Lung (tissue), 12 donors: ENCODE data around the gene APLF. TPM values are rescaled to one million over a fixed set of nuclear protein-coding genes. Genes with fewer than 3 reads are reported as not detected.

Experiments
- ATAC-seq: fragments of 200-7000 bp; cut with Tn5 transposase; one replicate; pipeline ENCODE4 v1.9.1; 2020; ENCODE audit warnings: moderate number of reproducible peaks; ENCODE audit not compliant: insufficient read depth, low FRiP score
- DNase-seq, 3 donors: peaks; one replicate each; pipeline ENCODE4 v3.0.0-alpha.2; 2013 to 2017
- H3K27ac ChIP-seq, 2 donors: one replicate each; pipeline ENCODE4 v1.5.1; 2013; ENCODE audit warnings: mild to moderate bottlenecking in 2 of 2, moderate library complexity in 2 of 2, control low read depth in 1 of 2, inconsistent platforms in 1 of 2, low read depth in 1 of 2, low read length in 1 of 2
- H3K27me3 ChIP-seq, 3 donors: one replicate each; pipeline ENCODE4 v1.5.1; 2013; ENCODE audit warnings: low read length in 2 of 3; ENCODE audit not compliant: control insufficient read depth in 3 of 3, insufficient read depth in 3 of 3
- H3K36me3 ChIP-seq, 4 donors: one replicate each; pipeline ENCODE4 v1.5.1; 2013; ENCODE audit warnings: low read length in 4 of 4, mild to moderate bottlenecking in 1 of 4, moderate library complexity in 1 of 4; ENCODE audit not compliant: control insufficient read depth in 4 of 4, insufficient read depth in 4 of 4
- H3K4me1 ChIP-seq, 5 donors: one replicate each; pipeline ENCODE4 v1.5.1; 2013; ENCODE audit warnings: low read length in 5 of 5, mild to moderate bottlenecking in 2 of 5, moderate library complexity in 1 of 5; ENCODE audit not compliant: control insufficient read depth in 5 of 5, insufficient read depth in 5 of 5
- H3K4me3 ChIP-seq: one replicate; pipeline ENCODE4 v1.5.1; 2013; ENCODE audit warnings: mild to moderate bottlenecking, control low read depth, moderate library complexity
- H3K9ac ChIP-seq, 2 donors: one replicate each; pipeline ENCODE4 v1.5.1; 2013; ENCODE audit warnings: low read length in 2 of 2, control low read depth in 1 of 2; ENCODE audit not compliant: insufficient read depth in 1 of 2
- H3K9me3 ChIP-seq, 4 donors: one replicate each; pipeline ENCODE4 v1.5.1; 2013; ENCODE audit warnings: low read length in 3 of 4, mild to moderate bottlenecking in 1 of 4, moderate library complexity in 1 of 4; ENCODE audit not compliant: control insufficient read depth in 4 of 4, insufficient read depth in 3 of 4
- CTCF ChIP-seq: IDR thresholded peaks from 2 replicates; pipeline ENCODE4 v1.5.1; 2012; ENCODE audit warnings: mild to moderate bottlenecking; ENCODE audit errors: control extremely low read depth, extremely low read depth
- WGBS, 2 donors: extraction: QIAGEN DNeasy Blood & Tissue Kit; methylation state at CpG; one replicate each; pipeline ENCODE4 v1.1.7; 2013; 5-methylcytosine and 5-hydroxymethylcytosine counted together
- polyA plus RNA-seq, 2 donors: library from polyadenylated mRNA; stranded (reverse); fragments of 200-250 nt; gene quantifications; one replicate each; pipeline ENCODE4 v1.2.1, GENCODE V29; 2013
- total RNA-seq, 2 donors: library from RNA; depleted of rRNA in 1 of 2; stranded (reverse); fragments of >200 nt in 1 of 2; gene quantifications; one replicate each; pipeline ENCODE4 v1.2.1, GENCODE V29; 2014 to 2021
- donor health status: control.
- donor health status: control.
- donor health status: Bipolar disorder and iron deficiency.
- donor health status: healthy.
- donor health status: DM: yes; HTN: yes; CAD: no.

APLF gene
- total and polyA plus RNA-seq, 4 donors: 0.50 to 11.8 (median 2.3) TPM

DNA sequence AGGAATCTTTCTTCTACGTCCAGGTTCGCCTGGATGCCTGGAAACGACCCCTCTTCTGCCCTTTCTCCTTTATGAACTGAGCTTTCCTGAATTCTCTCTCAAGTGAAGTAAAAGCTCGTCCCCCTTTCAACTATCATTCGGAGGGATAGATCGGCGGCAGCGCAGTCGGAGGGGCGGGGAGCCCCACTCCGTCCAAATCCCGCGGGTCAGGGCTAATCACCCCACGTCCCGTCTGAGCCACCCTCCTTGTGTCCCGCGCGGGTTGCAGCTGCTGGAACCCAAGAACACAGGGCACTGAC lies 658 bp upstream of the APLF start:
- H3K27me3 ChIP-seq: no peaks in the 10 kb centered on the region
- peak overlapping the region; percentile 60 for H3K4me3 ChIP-seq
- no peak for DNase-seq
- no peaks in the 10 kb centered on the region for H3K9me3 ChIP-seq
- no peak for TF ChIP-seq CTCF
- H3K4me1 ChIP-seq: peaks cover 0 to 21% (median 5%) of the 10 kb centered on the region in 5 donors
- peak overlapping the region; percentile 71 for H3K27ac ChIP-seq
- H3K9ac ChIP-seq: peak overlapping the region; percentile 52 to 99
- ATAC-seq: peak; percentile 8
- 0% methylated on average over 18 of the region's 18 CpGs for WGBS, 2 donors
- H3K36me3 ChIP-seq: peaks cover 0 to 2% (median 0%) of the 10 kb centered on the region in 4 donors

DNA sequence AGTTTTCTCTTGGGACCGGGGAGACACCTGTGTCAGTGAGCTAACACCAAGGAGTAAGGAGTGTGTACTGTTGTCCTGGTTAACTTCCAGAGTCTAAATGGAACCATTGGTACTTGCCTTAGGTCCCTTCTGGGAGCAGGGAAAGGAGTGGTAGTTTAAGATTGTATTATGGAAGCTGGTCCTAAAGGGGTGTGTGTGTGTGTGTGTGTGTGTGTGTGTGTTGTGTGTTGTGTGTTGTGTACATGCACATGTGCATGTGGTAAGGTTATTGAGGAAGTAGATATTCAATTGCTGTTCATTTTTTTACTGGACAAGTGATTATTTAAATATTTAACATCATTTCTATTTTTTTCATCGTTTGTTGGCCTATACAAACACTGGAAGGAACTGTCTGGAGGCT lies 1.4 kb downstream of the APLF start:
- ATAC-seq (no peak), DNase-seq (no peak)
- Histone ChIP-seq H3K9me3 (no peaks in the 10 kb centered on the region), H3K27me3 (no peaks in the 10 kb centered on the region), H3K36me3 (peaks cover 0 to 2% (median 0%) of the 10 kb centered on the region in 4 donors), H3K27ac (no peak overlapping the region), H3K4me1 (peaks cover 0 to 21% (median 5%) of the 10 kb centered on the region in 5 donors), H3K9ac (peak overlapping the region in 1 of 2 donors; percentile 67), H3K4me3 (no peak overlapping the region)
- 81 to 87% methylated on average over 2 of the region's 2 CpGs for WGBS, 2 donors
- TF ChIP-seq CTCF: no peak

- Histone ChIP-seq H3K27me3 (no peaks in the 10 kb centered on the region), H3K9ac (no peak overlapping the region), H3K36me3 (no peaks in the 10 kb centered on the region), H3K4me3 (no peak overlapping the region), H3K27ac (no peak overlapping the region), H3K4me1 (peaks cover 0 to 21% (median 5%) of the 10 kb centered on the region in 5 donors), H3K9me3 (no peaks in the 10 kb centered on the region)
- no peak for TF ChIP-seq CTCF
- no peak for ATAC-seq
- no peak for DNase-seq
- 96 to 99% methylated on average over 1 of the region's 1 CpG for WGBS, 2 donors
Observed at GRCh38 chr2:68469935-68470334, 2.5 kb downstream of the APLF start.

- H3K4me1 ChIP-seq: peaks cover 0 to 14% (median 5%) of the 10 kb centered on the region in 5 donors
- no peak overlapping the region for H3K27ac ChIP-seq
- 94 to 98% methylated on average over 2 of the region's 2 CpGs for WGBS, 2 donors
- H3K27me3 ChIP-seq: no peaks in the 10 kb centered on the region
- no peak overlapping the region for H3K4me3 ChIP-seq
- no peak overlapping the region for H3K9ac ChIP-seq
- H3K9me3 ChIP-seq: no peaks in the 10 kb centered on the region
- no peak for ATAC-seq
- H3K36me3 ChIP-seq: no peaks in the 10 kb centered on the region
- TF ChIP-seq CTCF: no peak
- DNase-seq: no peak
Observed at GRCh38 chr2:68471385-68471784, 4.0 kb downstream of the APLF start.
